ENCODE data around the gene CENPX. TPM values are rescaled to one million over a fixed set of nuclear protein-coding genes. Genes with fewer than 3 reads are reported as not detected.
"Not testable (repeated sequence)": the region's sequence is repeated elsewhere in the genome, so short reads cannot be mapped to it uniquely, and the experiment has no call there.

Gene CENPX
- total RNA-seq, 1 donor from 2014 or later, result 30.5 TPM

DNA sequence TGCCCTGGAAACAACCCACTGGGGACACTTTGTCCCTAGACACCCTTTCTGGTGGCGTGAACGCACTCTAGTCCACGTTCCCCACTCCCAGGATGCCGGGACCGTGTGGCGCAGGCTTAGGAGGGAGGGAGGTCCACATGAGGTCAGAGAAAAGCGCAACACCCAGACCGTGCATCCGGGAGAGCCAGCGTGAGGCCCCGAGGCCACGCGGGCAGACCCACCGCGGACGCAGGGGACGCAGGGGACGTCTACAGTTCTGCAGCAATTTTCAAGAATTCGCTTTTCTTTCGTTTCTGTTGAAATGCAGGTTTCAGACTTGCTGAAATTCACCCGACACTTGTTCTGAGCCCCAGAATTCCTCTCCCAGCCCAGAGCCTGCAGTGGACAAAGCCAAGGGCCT lies 24.2 kb upstream of the CENPX start:
- DNase-seq (ENCODE audit: missing footprints), result no peak
- ATAC-seq, result no peak
- intact Hi-C loops (cut with DNase I), result no loop called here

DNA sequence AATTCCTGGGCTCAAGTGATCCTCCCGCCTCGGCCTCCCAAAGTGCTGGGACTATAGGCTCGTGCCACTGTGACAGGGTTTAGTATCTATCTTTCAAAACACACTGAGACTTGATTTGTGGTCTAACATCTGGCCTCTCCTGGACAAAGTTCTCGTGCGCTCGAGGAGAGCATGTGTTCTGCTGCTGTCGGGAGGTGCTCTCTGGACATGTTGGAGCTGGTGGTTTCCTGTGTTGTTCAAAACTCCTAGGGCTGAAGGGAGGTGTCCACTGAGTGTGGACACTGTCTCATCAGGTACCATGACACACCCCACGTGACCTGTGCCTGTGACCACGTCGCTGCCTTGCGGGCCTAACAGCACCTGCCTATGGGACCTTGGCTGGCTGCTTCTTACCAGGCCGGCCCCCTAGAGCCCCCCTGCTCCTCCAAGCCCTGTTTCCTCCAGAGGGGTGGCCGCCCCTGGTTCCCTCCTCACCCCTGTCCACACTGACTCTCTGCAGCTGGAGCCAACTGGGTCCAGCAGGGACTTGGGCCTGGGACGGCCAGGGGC lies 23.3 kb upstream of the CENPX start:
- DNase-seq (ENCODE audit: missing footprints) (no peak), ATAC-seq (no peak)
- intact Hi-C loops (cut with DNase I), result no loop called here

DNA sequence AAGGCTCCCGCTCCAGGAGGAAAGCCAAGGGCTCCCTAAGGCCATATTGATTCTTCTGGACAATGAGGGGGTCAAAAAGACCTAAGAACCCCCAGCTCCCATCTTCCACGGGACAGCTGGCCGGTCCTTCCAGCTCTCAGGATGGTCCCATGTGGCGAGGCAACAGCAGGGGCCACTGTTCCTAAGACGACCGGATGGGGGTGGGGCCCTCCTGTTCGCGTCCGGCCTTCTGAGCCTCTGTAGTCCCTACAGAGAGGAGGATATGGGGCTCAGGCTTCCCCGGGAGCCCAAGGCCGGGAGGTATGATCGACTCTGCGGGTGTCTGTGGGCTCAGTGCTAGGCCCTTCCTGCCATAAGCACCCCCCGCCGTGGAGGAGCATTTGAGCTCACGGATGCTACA lies 20.8 kb upstream of the CENPX start:
- ATAC-seq, result no peak
- intact Hi-C loops (cut with DNase I), result no loop called here
- DNase-seq (ENCODE audit: missing footprints), result no peak

DNA sequence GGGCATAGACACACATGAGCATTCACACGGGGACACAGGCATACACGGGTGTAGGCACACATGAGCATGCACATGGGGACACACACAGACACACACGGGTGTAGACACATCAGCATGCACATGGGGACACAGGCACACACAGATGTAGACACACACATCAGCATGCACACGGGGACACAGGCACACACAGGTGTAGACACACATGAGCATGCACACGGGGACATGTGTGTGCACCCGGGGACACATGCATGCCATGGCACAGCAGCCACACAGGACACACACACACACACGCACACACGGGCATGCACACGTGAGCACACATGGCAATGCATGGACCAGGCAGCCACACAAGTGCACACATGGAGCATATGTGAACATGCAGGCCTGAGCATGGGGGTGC lies 20.0 kb upstream of the CENPX start:
- DNase-seq (ENCODE audit: missing footprints) (no peak), ATAC-seq (no peak)
- intact Hi-C loops (cut with DNase I), result no loop called here

DNA sequence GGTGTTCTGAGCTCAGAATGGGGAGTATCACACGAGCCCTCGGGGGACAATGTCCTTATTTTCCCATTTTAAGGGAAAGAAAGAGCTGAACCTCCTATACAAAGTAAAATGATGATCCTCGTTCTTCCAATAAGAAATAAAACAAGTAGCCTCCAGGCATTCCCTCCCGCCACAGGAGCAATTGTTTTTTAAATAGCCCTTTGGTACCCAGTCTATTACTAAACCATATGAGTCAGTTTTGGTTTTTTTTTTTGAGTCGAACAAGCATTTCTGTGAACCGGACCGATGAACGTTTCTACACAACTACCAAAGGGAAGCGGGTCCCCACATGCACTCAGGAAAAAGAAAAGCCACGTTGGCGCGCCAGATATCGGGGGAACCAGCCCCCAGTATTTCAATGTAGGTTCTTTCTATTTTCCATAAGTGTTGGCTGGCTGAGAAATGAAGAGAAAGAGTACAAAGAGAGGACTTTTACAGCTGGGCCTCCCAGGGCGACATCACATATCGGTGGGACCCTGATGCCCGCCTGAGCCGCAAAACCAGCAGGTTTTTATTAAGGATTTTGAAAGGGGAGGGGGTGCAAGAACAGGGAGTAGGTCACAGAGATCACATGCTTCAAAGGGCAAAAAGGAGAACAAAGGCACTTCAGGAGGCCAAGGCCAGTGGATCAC lies 18.6 kb upstream of the CENPX start:
- no peak for ATAC-seq
- intact Hi-C loops (cut with DNase I), result no loop called here
- no peak for DNase-seq (ENCODE audit: missing footprints)

DNA sequence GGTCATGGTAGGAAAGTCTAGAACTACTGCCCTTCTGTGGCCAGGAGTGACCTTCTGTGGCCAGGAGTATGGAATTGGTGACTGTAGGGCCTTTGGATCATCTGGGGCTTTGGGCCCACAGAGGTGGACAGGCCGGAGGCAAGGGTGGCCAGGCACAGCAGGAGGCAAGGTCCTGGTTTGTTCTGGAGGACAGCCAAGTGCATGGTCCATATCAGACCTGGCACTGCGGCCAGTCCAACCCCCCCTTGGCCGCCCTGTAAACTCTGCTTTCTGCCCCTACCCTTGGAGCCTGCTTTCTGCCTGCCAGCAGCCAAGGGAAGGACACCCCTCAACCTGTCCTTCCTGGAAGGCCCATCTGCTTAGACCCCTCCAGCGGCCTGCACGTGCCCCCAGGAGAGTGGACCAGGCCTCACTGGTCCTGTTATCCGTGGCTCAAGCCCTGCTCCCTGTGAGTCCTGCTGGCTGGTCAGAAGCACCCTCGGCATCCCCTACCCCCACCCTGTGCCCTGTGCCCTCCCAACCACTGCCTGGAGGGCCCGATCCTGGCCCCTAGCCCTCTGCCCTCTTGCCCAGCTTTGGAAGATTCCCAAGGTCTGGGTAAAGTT lies 17.1 kb upstream of the CENPX start:
- ATAC-seq, result no peak
- no peak for DNase-seq (ENCODE audit: missing footprints)
- intact Hi-C loops (cut with DNase I), result loop anchor here (5.0 kb wide), 1 partner anchor 253 kb away; no protein-coding TSS in a partner anchor

DNA sequence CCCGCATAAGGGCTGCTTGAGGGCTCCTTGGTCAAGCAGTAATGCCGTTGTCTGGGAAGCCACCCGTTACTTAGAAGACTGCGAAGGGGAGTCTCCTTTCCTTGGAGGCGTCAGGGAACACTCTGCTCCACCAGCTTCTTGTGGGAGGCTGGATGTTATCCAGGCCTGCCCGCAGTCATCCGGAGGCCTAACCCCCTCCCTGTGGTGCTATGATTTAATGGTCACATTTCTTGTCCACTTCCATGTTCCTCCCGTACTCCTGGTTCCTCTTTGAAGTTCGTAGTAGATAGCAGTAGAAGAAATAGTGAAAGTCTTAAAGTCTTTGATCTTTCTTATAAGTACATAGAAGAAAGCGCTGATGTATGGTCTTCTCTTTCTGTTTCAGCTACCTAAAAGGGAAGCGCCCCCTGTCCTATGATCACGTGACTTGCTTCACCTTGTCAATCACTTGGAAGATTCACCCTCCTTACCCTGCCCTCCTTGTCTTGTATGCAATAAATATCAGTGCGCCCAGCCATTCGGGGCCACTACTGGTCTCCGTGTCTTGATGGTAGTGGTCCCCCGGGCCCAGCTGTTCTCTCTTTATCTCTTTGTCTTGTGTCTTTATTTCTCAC lies 16.2 kb upstream of the CENPX start:
- intact Hi-C loops (cut with DNase I), result loop anchor here (5.0 kb wide), 1 partner anchor 253 kb away; no protein-coding TSS in a partner anchor
- not testable (repeated sequence) for DNase-seq (ENCODE audit: missing footprints); ATAC-seq

DNA sequence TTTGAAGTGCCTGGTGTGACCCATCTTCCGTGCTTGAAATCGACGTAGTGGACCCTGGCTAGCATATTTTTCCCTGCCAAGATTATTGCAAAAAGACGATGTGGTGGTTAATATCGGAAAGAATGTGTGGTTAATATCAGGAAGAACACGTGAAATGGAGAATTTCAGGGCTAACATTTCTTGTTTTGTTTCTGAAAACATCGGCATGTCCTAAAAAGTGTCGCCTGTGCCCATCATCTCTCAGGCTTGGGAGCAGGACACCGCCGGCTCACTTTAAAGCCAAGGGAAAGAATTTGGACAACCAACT lies 15.2 kb upstream of the CENPX start:
- intact Hi-C loops (cut with DNase I), result loop anchor here (1.0 to 5.0 kb wide), 2 partner anchors 60 to 254 kb away; partner anchors contain the start of gene FASN
- ATAC-seq, result no peak

DNA sequence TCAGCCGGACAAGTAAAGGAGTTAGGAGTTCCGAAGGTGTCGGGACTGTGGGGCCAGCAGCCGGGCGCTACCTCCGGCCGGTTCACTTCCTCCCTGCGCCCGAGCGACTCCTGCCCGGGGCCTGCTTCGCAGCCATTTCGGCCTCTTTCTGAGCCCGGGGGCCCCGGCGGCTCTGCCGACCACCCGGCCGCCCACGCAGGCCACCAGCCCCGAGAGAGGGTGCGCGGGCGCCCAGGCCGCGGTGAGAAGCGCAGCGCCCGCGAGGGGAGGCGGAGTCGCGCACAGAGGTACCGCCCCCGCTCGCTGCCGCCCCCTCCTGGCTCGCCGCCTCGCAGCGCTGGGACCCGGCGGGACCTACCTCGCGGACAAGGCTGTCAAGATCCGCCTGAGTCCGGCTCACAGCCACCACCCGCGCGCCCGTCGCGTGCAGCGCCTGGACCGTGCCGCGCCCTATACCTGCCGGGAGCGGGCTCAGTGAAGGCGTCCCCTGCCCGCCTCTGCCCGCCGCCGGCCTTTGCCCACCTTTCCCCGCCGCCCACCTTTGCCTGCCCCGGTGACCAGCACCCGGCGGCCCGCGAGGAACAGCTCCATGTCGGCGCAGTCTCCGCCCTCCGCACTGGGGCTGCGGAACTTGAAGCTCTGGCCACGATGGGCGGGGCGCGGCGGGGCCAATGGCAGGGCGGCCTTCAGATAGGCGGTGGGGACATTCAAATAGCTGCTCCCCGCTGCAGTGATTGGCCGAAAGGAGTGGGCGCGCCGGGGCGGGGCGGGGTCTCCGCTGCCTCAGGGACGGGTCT lies 14.6 kb upstream of the CENPX start, which contains the start of gene DCXR:
TSS of gene DCXR (minus strand) at position 606 of the 797 bp plus-strand sequence. CDS start at position 591, 15 bp downstream.
- DNase-seq (ENCODE audit: missing footprints), result peak; percentile 99
- intact Hi-C loops (cut with DNase I), result loop anchor here (1.0 to 5.0 kb wide), 2 partner anchors 61 to 255 kb away; partner anchors contain the start of gene FASN
- ATAC-seq, result peak; percentile 98

More for the DNA sequence above, 15.2 kb upstream of the CENPX start:
- no peak for DNase-seq (ENCODE audit: missing footprints)

DNA sequence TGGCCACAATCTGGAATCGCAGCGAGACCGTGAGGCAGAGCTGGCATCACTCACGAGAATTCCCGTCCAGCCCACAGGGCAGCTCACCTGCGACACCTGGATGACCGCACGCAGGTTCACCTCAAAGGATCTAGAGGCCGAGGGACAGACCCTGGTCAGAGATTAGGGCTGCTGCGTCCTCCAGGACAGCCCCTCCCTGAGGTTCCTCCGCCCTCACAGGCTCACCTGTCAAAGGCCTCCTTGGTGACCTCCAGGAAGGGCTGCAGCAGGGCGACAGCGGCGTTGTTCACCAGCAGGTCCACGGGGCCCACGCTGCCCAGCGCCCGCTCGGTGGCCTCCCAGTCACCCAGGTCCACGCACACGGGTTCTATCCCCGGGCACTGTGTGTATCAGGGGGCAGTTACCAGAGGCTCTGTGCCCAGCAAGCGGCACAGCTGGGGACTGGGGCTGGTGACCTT lies 14.0 kb upstream of the CENPX start:
- ATAC-seq, result no peak
- DNase-seq (ENCODE audit: missing footprints), result no peak
- intact Hi-C loops (cut with DNase I), result loop anchor here (1.0 to 5.0 kb wide), 2 partner anchors 62 to 256 kb away; partner anchors contain the start of gene FASN

DNA sequence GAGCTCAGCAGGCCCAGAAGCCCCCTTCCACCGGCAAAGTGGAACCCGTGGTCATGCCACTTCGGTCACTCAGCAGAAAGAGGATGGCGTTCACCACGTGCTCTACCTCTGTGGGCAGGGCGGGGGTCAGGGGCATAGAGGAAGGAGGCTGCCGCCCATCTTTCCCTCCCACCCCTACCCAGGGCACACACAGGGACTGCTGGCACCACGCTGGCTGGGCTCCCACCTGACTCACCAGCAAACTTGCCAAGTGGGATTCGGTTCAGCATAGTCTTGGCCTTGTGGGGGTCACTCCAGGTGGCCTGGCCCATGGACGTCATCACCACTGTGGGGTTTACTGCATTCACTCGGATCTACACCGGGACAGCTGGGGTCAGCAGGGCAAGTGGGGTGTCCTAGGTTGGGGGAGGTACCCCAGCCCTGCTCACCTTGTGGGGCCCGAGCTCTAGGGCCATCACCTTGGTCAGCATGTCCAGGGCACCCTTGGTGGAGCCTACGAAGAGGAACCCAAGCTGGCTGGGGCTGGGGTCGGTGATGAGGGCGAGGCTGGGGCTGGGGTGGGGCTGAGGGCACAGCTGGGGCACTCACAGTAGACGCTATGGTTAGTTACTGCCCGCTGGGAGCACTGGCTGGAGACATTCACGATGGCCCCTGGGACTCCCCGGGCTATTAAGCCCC lies 13.4 kb upstream of the CENPX start:
- no peak for DNase-seq (ENCODE audit: missing footprints)
- no peak for ATAC-seq
- intact Hi-C loops (cut with DNase I), result loop anchor here (5.0 kb wide), 1 partner anchor 256 kb away; no protein-coding TSS in a partner anchor

DNA sequence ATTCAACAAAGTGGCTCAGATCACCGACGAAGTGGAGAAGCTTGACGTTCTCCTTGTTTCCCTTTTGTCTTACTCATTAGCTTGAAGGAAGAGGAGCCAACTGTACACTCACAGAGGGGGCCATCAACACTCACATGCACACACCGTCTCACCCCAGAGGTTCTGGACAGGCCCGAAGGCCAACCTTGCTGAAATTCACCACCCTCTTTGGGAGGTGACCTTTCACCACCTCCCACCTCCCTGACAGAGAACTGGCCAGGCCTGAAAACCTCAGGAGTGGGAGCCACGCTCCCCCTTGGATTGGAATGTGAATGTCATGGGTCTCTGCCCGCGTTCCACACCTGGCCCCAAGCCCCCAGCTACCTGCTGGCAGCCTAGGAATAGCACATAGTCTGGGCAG lies 12.8 kb upstream of the CENPX start:
- DNase-seq (ENCODE audit: missing footprints) (no peak), ATAC-seq (no peak)
- intact Hi-C loops (cut with DNase I), result loop anchor here (5.0 kb wide), 1 partner anchor 257 kb away; no protein-coding TSS in a partner anchor

DNA sequence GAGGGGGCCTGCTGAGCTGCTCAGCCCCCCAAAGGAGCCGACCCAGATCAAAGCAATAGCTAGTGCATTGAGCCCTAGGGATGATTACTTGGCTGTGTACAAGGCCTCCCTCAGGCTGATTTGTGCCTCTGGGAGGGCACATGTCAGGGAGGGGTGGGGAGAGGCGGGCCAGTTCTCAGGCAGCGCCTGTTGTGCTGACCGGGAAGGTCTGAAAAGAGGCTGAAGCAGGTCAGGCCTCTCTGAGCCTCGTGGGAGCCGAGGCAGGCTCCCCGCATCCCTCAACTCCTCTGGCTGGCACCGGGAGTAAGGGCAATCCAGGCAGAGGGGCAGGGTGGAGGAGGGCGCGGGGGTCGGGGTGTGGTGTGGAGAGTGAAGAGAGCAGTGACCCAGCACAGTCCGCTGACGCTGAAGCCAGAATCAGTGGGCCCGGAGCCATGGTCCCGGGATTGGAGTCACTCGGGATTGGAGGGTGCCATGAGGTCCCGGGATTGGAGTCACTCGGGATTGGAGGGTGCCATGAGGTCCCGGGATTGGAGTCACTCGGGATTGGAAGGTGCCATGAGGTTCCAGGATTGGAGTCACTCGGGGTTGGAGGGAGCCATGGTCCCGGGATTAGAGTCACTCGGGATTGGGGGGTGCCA lies 11.8 kb upstream of the CENPX start:
- intact Hi-C loops (cut with DNase I), result loop anchor here (5.0 kb wide), 1 partner anchor 258 kb away; no protein-coding TSS in a partner anchor

DNA sequence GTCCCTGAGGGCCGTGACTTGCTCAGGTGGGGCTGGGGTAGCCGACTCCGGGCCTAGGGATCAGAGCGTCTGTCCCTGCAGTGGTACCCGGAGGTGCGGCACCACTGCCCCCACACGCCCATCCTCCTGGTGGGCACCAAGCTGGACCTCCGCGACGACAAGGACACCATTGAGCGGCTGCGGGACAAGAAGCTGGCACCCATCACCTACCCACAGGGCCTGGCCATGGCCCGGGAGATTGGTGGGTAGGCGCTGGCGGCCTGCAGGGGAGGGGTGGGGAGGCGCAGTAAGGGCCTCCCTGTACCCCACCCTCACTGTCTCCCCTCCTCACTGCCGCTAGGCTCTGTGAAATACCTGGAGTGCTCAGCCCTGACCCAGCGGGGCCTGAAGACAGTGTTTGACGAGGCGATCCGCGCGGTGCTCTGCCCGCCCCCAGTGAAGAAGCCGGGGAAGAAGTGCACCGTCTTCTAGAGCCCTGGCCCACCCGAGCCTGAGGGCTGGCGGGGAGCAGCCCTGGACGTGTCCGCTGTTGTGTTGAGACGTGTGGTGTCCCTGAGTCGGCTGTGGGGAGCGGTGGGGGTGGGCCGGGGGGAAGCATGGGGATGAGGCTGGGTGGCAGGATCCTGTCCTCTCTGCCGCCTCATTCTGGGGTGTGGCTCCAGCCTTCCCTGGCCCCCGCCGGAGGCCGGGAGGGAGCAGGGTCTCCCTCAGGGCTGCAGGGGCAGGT lies 10.8 kb upstream of the CENPX start:
- ATAC-seq (no peak), DNase-seq (ENCODE audit: missing footprints) (no peak)
- intact Hi-C loops (cut with DNase I), result no loop called here

More for the DNA sequence above, 11.8 kb upstream of the CENPX start:
- ATAC-seq, result no peak
- no peak for DNase-seq (ENCODE audit: missing footprints)

DNA sequence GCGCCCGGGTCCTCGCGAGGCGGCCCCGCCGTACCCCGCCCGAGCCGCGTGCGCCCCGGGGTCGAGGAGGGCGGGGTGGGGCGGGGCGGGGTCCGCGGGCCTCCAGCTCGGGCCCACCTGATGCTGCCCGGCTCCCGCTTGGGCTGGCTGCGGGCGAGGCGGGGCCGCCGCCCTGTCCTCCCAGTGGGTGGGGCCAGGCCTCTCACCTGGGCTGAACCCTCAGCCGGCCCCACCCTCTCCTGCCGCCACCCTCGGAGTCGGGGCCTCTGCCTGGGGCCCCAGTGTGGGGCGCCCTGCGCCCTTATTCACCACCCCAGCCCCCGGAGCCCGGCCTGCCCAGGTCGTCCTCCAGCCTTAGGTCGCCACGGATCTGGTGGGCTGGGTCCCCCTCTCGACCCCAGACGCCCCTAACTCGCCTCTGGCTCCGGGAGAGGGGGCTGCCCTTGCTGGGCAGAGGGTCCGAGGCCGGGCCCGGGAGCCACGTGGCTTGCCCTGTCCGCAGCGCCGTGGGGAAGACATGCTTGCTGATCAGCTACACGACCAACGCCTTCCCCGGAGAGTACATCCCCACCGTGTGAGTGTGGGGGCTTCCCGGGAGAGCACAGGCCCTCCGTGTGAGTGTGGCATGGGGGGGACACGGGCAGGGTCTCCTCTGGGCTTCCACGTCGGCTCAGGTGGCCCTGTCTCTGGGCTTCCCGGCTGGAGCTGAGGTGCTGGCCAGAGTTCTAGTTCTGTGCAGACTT lies 9.4 kb upstream of the CENPX start:
- no peak for ATAC-seq
- DNase-seq (ENCODE audit: missing footprints), result no peak
- intact Hi-C loops (cut with DNase I), result no loop called here

DNA sequence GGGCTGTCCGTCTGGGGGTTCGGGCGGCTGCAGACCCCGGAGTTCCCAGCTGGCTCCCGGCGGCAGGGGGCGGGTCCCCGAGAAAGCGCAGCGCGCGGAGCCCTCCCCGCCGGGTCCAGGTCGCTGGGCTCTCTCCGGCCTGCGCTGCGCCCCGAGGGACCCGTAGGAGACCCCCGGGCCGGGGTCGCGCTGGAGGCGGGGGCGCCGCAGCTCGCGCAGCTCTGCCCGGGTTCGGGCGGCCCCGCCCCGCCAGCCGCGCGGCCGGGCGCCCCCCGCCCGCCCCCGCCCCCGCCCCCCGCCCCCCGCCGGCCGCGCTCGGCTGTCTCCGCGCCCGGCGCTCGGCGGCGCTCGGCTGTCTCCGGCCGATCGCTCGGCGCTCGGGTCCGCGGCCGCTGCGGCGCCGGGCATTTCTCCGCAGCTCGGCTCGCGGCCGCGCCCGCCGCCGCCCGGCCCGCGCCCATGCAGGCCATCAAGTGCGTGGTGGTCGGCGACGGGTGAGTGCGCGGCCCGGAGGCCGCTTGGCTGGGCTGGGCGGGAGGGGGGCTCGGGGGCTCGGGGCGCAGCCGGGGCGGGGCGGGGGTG lies 8.7 kb upstream of the CENPX start, which contains the start of gene RAC3:
TSS of gene RAC3 (plus strand) at position 376 of the 582 bp plus-strand sequence. CDS start at position 460, 84 bp downstream.
- ATAC-seq (no peak), DNase-seq (ENCODE audit: missing footprints) (no peak)
- intact Hi-C loops (cut with DNase I), result no loop called here
